ENCODE measurements around the gene SVOP.

SVOP gene

GRCh38 chr12:108972358-108972757 lies 48.5 kb downstream of the SVOP start:
- no peak for DNase-seq

DNA sequence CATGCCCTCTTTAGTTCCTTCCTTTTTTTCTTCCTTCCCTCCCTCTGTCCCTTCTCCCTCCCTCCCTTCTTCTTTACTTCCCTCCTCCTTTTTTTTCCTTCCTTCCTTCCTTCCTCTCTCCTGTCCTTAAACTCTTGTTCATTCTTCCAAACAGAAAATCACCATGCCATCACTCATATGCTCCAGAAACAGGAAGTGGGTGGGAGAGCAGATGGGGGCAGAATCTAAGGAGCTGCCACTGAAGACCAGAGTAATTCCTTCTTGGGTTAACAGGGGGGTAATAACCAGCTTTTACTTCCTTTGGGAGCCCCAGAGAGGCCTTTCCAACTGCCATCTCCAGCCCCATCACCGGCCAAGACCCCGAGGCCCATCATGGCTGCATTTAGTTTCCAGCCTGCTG lies 51.2 kb downstream of the SVOP start:
- DNase-seq: peak in 1 of 2 experiments; percentile 12

DNA sequence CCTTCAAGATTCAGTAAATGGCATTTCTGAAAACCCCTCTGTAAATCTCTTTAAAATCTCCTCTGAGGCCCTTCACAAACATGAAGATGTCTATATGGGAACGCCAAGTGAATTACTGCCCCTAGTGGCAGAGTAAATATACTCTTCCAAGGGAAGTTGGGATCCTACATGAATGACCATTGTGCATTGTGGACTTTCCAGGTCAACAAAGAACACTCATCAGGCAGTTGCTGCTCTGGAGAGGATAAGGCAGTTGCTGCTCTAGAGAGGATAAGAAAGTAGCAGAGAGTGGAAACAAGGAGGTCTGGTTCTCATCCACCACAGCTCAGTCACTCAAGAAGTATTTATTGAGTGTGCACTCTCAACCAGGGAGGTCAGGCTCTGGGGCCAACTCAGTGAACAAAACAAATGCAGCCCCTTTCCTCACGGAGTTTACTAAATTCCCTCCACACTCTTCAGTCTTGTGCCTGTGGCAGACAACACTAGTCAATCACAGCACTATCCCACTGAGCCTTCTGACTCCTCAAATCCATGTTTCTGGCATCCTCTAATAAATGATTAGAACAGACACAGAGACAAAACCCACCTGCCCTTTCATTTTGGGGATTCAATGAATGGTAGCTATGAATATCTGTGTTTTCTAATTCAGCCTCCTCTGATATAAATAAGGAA lies 52.9 kb downstream of the SVOP start:
- DNase-seq: peak; percentile 5 to 40

DNA sequence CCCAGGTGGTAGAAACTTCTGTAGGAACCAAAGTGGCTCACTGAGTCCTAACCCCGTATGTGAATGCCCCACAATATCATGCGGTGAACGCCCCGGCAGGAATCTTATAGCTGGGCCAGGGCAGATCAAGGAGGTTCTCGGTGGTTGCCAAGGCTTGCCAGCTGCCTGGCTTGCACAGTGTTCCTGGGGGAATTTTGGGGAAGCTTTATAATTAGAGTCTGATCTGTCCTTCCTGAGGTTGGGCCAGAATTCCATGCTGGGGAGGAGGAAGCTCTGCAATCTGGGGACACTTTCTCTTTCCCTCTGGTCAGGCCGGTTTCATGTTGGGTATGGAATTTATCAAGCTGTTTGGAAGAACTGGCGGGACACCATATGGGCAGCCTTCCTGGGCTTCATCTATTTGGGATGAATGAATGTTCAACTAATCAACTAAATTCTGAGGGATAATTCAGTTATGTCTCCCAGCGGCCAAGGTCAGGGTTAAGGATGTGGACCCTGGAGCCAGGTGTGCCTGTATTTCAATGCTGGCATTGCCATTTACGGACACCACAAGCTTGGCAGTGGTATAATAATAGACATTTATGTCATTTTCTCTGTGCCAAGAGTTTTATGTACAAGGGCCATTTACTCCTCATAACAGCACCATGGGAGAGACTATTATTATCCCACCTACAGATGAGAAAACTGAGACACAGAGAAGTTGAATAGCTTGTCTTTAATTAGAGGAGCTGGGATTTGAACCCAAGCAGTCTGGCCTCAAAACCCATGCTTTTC lies 54.3 kb downstream of the SVOP start:
- DNase-seq: no peak

- no peak for DNase-seq
Measured at GRCh38 chr12:108965886-108966285, 55.0 kb downstream of the SVOP start.

GRCh38 chr12:108964371-108965352 lies 56.2 kb downstream of the SVOP start:
- DNase-seq: no peak

DNA sequence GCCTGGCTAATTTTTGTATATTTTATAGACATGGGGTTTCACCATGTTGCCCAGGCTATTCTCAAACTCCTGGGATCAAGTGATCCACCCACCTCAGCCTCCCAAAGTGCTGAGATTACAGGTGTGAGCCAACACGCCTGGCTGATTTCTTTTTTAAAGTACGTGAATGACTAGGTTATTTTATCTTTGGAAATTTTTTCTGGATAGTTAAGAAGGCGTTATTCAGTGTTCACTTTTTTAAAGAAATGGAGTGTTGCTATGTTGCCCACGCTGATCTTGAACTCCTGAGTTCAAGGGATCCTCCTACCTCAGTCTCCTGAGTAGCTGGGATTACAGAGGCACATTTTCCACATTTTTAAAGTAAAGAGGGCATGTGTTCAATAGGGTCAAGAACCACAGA lies 58.6 kb downstream of the SVOP start:
- no peak for DNase-seq

GRCh38 chr12:108959748-108960655 lies 60.9 kb downstream of the SVOP start:
- DNase-seq: no peak

DNA sequence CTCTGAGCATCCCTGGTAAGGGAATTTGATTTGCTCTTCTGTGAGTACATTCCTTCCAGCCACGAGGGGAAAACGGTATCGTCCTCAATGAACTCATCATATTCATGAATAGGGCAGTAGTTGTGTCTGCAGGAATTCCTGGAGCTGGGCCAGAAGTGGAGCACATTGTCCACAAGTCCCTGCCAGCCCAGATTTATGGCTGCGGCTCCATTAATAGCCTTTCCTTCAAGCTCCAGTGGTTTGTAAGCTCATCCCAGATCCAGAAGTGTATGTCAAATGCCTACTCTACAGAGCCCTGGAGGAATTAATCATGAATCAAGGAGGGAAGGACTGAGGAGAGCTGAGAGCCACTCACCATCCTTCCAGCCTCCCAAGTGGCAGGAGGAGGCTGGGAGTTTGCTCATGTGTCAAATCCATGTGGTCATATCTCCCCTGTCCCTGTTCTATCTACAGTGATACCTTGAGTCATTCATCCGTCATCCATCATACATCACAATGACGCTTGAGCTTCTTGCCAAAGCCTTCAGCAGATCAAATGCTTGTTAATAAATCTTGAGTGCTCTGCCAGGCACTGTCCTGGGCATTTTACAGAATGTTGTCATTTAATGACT lies 65.5 kb downstream of the SVOP start:
- no peak for DNase-seq

- DNase-seq: peak; percentile 58 to 59
Measured at GRCh38 chr12:108950991-108951739, 69.7 kb downstream of the SVOP start.

DNA sequence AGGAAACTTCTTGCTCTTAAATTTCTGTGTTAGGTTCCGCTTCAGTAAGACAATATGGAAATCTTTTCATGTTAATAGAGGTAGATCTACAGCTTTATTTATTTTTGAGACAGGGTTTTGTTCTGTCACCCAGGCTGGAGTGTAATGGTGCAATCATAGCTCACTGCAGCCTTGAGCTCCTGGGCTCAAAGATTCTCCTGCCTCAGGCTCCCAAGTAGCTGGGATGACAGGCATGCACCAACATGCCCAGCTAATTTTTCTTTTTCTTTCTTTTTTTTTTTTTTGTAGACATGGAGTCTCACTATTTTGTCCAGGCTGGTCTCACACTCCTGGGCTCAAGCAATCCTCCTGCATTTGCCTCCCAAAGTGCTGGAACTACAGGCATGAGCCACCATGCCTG lies 70.9 kb downstream of the SVOP start:
- DNase-seq: no peak

GRCh38 chr12:108948367-108948766 lies 72.5 kb downstream of the SVOP start:
- no peak for DNase-seq

DNA sequence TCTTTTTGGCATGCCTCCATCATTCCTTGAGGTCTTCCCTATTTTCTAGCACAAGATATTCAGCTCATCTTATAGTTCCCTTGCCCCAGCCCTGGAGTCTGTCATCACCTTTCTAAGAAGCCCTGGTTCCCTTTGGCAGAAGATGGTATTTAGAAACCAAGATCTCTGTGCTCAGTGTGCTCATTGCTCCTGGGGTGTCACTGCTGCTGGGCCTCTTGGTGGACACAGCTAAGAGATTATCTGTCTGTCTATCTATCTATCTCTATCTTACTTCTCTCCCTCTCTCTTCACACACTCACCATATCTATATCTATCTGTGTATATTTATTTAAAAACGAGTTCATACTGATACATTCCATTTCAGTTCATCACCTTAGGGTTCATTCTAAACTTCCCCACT lies 73.8 kb downstream of the SVOP start:
- no peak for DNase-seq

GRCh38 chr12:108940138-108940537 lies 80.7 kb downstream of the SVOP start:
- DNase-seq: no peak

- peak; percentile 36 to 40 for DNase-seq
Measured at GRCh38 chr12:108939594-108939993, 81.3 kb downstream of the SVOP start.

- no peak for DNase-seq
Measured at GRCh38 chr12:108938247-108938924, 82.5 kb downstream of the SVOP start.

- DNase-seq: no peak
Measured at GRCh38 chr12:108935159-108935763, 85.6 kb downstream of the SVOP start.

- no peak for DNase-seq
Measured at GRCh38 chr12:108933949-108934348, 86.9 kb downstream of the SVOP start.

GRCh38 chr12:108930756-108931155 lies 90.1 kb downstream of the SVOP start:
- no peak for DNase-seq

GRCh38 chr12:108930155-108930554 lies 90.7 kb downstream of the SVOP start:
- no peak for DNase-seq
